ENCODE results near the gene THSD8.

Gene THSD8

GRCh38 chr19:12782424-12783290 lies 19.2 kb upstream of the THSD8 start (continued):
- TF ChIP-seq PATZ1 (tag by site-specific recombination; IDR thresholded peaks at IDR 0.05) (peak; percentile 98), OVOL3 (tag by site-specific recombination; IDR thresholded peaks at IDR 0.05) (no peak), FEZF1 (tag by site-specific recombination; IDR thresholded peaks at IDR 0.05) (no peak), ZNF416 (tag by site-specific recombination; IDR thresholded peaks at IDR 0.05) (no peak), ZNF266 (tag by site-specific recombination; IDR thresholded peaks at IDR 0.05; ENCODE audit: low read depth) (no peak), ZBTB7A (tag by site-specific recombination; IDR thresholded peaks at IDR 0.05; ENCODE audit: low read depth) (peak; percentile 95), ZNF530 (tag by site-specific recombination; IDR thresholded peaks at IDR 0.05; ENCODE audit: low read depth) (no peak), REST (tag by site-specific recombination; IDR thresholded peaks at IDR 0.05) (no peak), ZFP37 (tag by site-specific recombination; IDR thresholded peaks at IDR 0.05) (no peak), ZNF223 (tag by site-specific recombination; IDR thresholded peaks at IDR 0.05) (no peak), ZNF560 (tag by site-specific recombination; IDR thresholded peaks at IDR 0.05; ENCODE audit: borderline replicate concordance) (0 out of 2 replicates have a peak, but pooled peaks have one; percentile 38), ZNF214 (tag by site-specific recombination; IDR thresholded peaks at IDR 0.05; ENCODE audit: borderline replicate concordance) (no peak), ZBTB21 (tag by site-specific recombination; IDR thresholded peaks at IDR 0.05) (0 out of 2 replicates have a peak, but pooled peaks have one; percentile 28), ZSCAN23 (tag by site-specific recombination; IDR thresholded peaks at IDR 0.05) (no peak), TCF7L2 (IDR thresholded peaks at IDR 0.05; ENCODE audit: borderline replicate concordance, low read depth, low read length) (no peak), ZNF202 (tag by site-specific recombination; IDR thresholded peaks at IDR 0.05; ENCODE audit: borderline replicate concordance) (no peak), ZNF558 (tag by site-specific recombination; IDR thresholded peaks at IDR 0.05) (no peak)
- TF ChIP-seq, protein P1, sequence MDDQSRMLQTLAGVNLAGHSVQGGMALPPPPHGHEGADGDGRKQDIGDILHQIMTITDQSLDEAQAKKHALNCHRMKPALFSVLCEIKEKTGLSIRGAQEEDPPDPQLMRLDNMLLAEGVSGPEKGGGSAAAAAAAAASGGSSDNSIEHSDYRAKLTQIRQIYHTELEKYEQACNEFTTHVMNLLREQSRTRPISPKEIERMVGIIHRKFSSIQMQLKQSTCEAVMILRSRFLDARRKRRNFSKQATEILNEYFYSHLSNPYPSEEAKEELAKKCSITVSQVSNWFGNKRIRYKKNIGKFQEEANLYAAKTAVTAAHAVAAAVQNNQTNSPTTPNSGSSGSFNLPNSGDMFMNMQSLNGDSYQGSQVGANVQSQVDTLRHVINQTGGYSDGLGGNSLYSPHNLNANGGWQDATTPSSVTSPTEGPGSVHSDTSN (CRISPR knock-in tag; IDR thresholded peaks at IDR 0.05) = peak; percentile 64; the same call in 1 of the 2 replicates
- TF ChIP-seq, protein P2, sequence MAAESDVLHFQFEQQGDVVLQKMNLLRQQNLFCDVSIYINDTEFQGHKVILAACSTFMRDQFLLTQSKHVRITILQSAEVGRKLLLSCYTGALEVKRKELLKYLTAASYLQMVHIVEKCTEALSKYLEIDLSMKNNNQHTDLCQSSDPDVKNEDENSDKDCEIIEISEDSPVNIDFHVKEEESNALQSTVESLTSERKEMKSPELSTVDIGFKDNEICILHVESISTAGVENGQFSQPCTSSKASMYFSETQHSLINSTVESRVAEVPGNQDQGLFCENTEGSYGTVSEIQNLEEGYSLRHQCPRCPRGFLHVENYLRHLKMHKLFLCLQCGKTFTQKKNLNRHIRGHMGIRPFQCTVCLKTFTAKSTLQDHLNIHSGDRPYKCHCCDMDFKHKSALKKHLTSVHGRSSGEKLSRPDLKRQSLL (tag by site-specific recombination; IDR thresholded peaks at IDR 0.05) = no peak
- TF ChIP-seq, protein P3, sequence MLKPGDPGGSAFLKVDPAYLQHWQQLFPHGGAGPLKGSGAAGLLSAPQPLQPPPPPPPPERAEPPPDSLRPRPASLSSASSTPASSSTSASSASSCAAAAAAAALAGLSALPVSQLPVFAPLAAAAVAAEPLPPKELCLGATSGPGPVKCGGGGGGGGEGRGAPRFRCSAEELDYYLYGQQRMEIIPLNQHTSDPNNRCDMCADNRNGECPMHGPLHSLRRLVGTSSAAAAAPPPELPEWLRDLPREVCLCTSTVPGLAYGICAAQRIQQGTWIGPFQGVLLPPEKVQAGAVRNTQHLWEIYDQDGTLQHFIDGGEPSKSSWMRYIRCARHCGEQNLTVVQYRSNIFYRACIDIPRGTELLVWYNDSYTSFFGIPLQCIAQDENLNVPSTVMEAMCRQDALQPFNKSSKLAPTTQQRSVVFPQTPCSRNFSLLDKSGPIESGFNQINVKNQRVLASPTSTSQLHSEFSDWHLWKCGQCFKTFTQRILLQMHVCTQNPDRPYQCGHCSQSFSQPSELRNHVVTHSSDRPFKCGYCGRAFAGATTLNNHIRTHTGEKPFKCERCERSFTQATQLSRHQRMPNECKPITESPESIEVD (tag by site-specific recombination; IDR thresholded peaks at IDR 0.05) = 0 out of 2 replicates have a peak, but pooled peaks have one; percentile 24
- TF ChIP-seq, protein P4, sequence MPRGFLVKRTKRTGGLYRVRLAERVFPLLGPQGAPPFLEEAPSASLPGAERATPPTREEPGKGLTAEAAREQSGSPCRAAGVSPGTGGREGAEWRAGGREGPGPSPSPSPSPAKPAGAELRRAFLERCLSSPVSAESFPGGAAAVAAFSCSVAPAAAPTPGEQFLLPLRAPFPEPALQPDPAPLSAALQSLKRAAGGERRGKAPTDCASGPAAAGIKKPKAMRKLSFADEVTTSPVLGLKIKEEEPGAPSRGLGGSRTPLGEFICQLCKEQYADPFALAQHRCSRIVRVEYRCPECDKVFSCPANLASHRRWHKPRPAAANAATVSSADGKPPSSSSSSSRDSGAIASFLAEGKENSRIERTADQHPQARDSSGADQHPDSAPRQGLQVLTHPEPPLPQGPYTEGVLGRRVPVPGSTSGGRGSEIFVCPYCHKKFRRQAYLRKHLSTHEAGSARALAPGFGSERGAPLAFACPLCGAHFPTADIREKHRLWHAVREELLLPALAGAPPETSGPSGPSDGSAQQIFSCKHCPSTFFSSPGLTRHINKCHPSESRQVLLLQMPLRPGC (tag by site-specific recombination; IDR thresholded peaks at IDR 0.05) = 0 out of 2 replicates have a peak, but pooled peaks have one; percentile 20
- TF ChIP-seq, protein P5, sequence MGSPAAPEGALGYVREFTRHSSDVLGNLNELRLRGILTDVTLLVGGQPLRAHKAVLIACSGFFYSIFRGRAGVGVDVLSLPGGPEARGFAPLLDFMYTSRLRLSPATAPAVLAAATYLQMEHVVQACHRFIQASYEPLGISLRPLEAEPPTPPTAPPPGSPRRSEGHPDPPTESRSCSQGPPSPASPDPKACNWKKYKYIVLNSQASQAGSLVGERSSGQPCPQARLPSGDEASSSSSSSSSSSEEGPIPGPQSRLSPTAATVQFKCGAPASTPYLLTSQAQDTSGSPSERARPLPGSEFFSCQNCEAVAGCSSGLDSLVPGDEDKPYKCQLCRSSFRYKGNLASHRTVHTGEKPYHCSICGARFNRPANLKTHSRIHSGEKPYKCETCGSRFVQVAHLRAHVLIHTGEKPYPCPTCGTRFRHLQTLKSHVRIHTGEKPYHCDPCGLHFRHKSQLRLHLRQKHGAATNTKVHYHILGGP (tag by site-specific recombination; IDR thresholded peaks at IDR 0.05) = no peak
- TF ChIP-seq, protein P6, sequence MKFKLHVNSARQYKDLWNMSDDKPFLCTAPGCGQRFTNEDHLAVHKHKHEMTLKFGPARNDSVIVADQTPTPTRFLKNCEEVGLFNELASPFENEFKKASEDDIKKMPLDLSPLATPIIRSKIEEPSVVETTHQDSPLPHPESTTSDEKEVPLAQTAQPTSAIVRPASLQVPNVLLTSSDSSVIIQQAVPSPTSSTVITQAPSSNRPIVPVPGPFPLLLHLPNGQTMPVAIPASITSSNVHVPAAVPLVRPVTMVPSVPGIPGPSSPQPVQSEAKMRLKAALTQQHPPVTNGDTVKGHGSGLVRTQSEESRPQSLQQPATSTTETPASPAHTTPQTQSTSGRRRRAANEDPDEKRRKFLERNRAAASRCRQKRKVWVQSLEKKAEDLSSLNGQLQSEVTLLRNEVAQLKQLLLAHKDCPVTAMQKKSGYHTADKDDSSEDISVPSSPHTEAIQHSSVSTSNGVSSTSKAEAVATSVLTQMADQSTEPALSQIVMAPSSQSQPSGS (tag by site-specific recombination; IDR thresholded peaks at IDR 0.05; ENCODE audit: low read depth) = no peak
